ENCODE data around the gene TNIK.
A peak's percentile ranks its signal among the peaks of the same experiment; 100 is the strongest.

TNIK gene

GRCh38 chr3:171038342-171038741, 421.9 kb downstream of the TNIK start:
- Mint-ChIP-seq H3K4me3 (no peak overlapping the region), H3K36me3 (no peaks in the 10 kb centered on the region), H3K4me1 (no peaks in the 10 kb centered on the region), H3K27me3 (peaks cover 8% of the 10 kb centered on the region), H3K9me3 (no peaks in the 10 kb centered on the region), H3K27ac (no peak overlapping the region)

DNA sequence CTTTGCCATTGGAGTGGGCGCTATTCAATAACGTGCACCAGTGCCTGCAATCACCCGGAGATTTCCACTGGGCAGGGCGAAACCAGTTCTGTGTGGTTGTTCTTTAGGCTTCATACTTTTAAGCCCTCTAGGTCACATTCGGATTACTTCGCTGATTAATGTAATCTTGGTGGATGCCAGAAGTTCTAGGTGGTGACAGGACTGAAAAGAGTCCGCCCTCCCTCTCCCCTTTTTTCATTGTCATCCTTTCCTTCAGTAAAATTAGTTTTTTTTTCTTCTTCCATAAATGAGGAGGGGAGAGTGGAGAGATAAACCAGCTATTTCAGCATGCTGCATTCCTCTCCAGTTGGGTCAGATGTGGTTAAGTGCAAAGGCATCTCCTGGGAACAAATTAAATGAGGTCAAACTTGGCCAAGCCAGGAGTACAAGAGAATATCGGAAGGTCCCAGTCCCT, 431.4 kb downstream of the TNIK start:
- Mint-ChIP-seq H3K4me3 (no peak overlapping the region), H3K9me3 (no peaks in the 10 kb centered on the region), H3K36me3 (no peaks in the 10 kb centered on the region), H3K4me1 (no peaks in the 10 kb centered on the region), H3K27ac (no peak overlapping the region), H3K27me3 (peaks cover 20% of the 10 kb centered on the region)

- H3K27me3 Mint-ChIP-seq = peaks cover 20% of the 10 kb centered on the region
- H3K27ac Mint-ChIP-seq = no peak overlapping the region
- H3K4me1 Mint-ChIP-seq = no peaks in the 10 kb centered on the region
- H3K9me3 Mint-ChIP-seq = no peaks in the 10 kb centered on the region
- H3K36me3 Mint-ChIP-seq = no peaks in the 10 kb centered on the region
- H3K4me3 Mint-ChIP-seq = no peak overlapping the region
Measured at GRCh38 chr3:171028025-171028778, 432.0 kb downstream of the TNIK start.

GRCh38 chr3:171026597-171027293, 433.5 kb downstream of the TNIK start, which contains the start of gene SLC2A2:
TSS of gene SLC2A2 (minus strand) at chr3:171026720. CDS start at chr3:171026670, 50 bp downstream.
- no peaks in the 10 kb centered on the region for H3K9me3 Mint-ChIP-seq
- H3K27ac Mint-ChIP-seq = no peak within 1 kb of the TSS
- H3K36me3 Mint-ChIP-seq = no peaks in the 10 kb centered on the region
- peaks cover 21% of the 10 kb centered on the region for H3K27me3 Mint-ChIP-seq
- peak within 1 kb of the TSS; percentile 16 for H3K4me3 Mint-ChIP-seq
- H3K4me1 Mint-ChIP-seq = no peaks in the 10 kb centered on the region

- Mint-ChIP-seq H3K4me1 (no peaks in the 10 kb centered on the region), H3K4me3 (no peak overlapping the region), H3K27me3 (peaks cover 24% of the 10 kb centered on the region), H3K9me3 (no peaks in the 10 kb centered on the region), H3K36me3 (no peaks in the 10 kb centered on the region), H3K27ac (no peak overlapping the region)
Measured at GRCh38 chr3:171023566-171023965, 436.6 kb downstream of the TNIK start.

DNA sequence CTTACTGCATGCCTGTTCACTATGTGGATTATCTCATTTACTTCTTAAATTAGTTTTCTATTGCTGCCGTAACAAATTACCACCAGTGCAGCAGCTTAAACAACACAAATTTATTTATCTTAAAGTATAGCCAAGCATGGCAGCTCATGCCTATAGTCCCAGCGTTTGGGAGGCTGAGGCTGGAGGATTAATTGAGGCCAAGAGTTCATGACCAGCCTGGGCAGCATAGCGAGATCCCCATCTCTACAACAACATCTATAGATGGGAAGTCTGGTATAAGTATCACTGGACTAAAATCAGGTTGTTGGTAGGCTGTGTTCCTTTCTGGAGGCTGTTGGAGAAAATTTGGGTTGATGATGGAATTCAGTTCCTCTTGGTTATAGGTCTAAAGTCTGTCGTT, 438.8 kb downstream of the TNIK start:
- H3K27me3 Mint-ChIP-seq = peaks cover 11% of the 10 kb centered on the region
- no peaks in the 10 kb centered on the region for H3K9me3 Mint-ChIP-seq

DNA sequence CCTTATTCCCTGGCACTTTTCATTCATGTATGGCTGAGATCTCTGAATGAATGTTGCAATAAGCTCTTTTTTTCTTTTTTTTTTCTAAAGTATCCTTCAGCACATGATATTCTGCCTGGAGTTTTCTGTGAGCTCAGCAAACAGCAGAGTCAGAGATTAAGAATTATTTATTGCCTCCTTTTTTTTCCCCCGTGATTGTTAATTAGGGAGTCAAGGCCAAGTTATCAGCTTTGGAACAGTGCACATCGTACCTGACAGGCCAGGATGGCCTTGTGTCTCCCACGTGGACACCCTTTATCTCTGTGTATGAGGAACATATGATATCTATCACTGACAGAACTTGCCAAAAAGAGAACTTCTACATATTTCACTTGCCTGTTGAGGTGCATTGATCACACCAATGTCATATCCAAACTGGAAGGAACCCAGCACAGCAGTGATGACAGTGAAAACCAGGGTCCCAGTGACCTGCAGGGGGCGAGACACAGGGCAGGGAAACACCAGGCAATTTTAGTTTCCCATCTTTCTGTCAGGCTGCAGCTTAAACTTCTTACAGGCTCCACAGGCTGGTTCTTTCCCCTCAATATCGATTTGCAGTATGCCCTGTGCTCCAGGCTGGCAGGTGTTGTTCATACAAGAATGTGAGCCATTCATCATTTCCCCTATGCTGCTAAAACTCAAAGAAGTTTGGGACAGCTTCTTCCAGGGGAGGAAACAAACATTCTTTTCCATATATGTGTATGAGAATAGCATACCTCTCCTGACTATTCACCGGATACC, 441.9 kb downstream of the TNIK start:
- no peaks in the 10 kb centered on the region for H3K36me3 Mint-ChIP-seq
- H3K9me3 Mint-ChIP-seq = no peaks in the 10 kb centered on the region
- H3K4me3 Mint-ChIP-seq = no peak overlapping the region
- H3K27ac Mint-ChIP-seq = no peak overlapping the region
- no peaks in the 10 kb centered on the region for H3K4me1 Mint-ChIP-seq
- H3K27me3 Mint-ChIP-seq = peaks cover 6% of the 10 kb centered on the region

More for the DNA sequence above, 438.8 kb downstream of the TNIK start:
- H3K4me3 Mint-ChIP-seq = no peak overlapping the region
- no peak overlapping the region for H3K27ac Mint-ChIP-seq
- no peaks in the 10 kb centered on the region for H3K4me1 Mint-ChIP-seq
- H3K36me3 Mint-ChIP-seq = no peaks in the 10 kb centered on the region

- Mint-ChIP-seq H3K4me3 (no peak overlapping the region), H3K4me1 (no peaks in the 10 kb centered on the region), H3K36me3 (no peaks in the 10 kb centered on the region), H3K27ac (no peak overlapping the region), H3K27me3 (peaks cover 8% of the 10 kb centered on the region), H3K9me3 (no peaks in the 10 kb centered on the region)
Measured at GRCh38 chr3:171013822-171014748, 446.1 kb downstream of the TNIK start.

DNA sequence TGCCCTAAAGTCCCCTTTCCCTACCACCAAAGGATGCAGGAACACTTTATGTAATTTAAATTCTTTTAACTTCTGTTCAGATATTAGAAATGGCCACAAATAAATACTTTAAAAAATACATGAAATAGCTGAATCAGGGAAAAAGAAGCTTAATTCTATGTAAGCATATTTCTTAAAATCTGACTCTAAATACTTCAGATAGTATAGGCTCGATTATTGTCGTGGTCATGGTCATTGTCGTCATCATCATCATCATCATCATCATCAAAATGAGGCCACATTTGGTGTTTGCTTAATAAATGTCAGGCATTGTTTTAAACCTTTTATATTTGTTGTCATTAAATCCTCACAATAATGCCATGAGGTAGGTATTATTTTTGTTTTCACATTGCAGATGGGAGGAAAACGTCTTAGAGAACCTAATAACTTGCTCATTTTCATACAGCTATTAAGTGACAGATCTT, 448.3 kb downstream of the TNIK start:
- no peak overlapping the region for H3K27ac Mint-ChIP-seq

More for the DNA sequence above, 448.3 kb downstream of the TNIK start:
- Mint-ChIP-seq H3K9me3 (no peaks in the 10 kb centered on the region), H3K36me3 (no peaks in the 10 kb centered on the region), H3K4me1 (no peaks in the 10 kb centered on the region), H3K4me3 (no peak overlapping the region), H3K27me3 (peaks cover 8% of the 10 kb centered on the region)

Data from activated naive CD4-positive, alpha-beta T cell treated with anti-CD3 and anti-CD28 coated beads, Interleukin-2, amount 50 U/mL, for 24 hours (primary cell).